B cell (primary cell): Measurements from ENCODE around the gene S100A8.

Experiments
- CTCF ChIP-seq: fragments of 200-600 bp; IDR thresholded peaks from one replicate; pipeline ENCODE4 v1.8.0; 2022; ENCODE audit warnings: antibody characterized with exemption, mild to moderate bottlenecking
- EZH2 ChIP-seq: IDR thresholded peaks from 2 replicates; pipeline ENCODE4 v1.6.1; 2012; ENCODE audit warnings: borderline replicate concordance, low read depth, mild to moderate bottlenecking, moderate library complexity, low read length; ENCODE audit not compliant: insufficient read depth, poor library complexity, severe bottlenecking

- TF ChIP-seq CTCF = no peak
- TF ChIP-seq EZH2 = no peak
Measured at GRCh38 chr1:153362187-153362775, 28.6 kb downstream of the S100A8 start.
